H1 (cell line): ENCODE measurements around the gene ARMC5. TPM values are rescaled to one million over a fixed set of nuclear protein-coding genes. Genes with fewer than 3 reads are reported as not detected.

Experiments used
- CTCF ChIA-PET: fragments of 300-600 bp; sonication (Branson Sonifier 250); formaldehyde crosslinking; loops from one replicate; lab custom pipeline; 2021; ENCODE audit not compliant: partially characterized antibody; lab: Charles Lee
- POLR2A ChIA-PET: fragments of 300-600 bp; sonication (Branson Sonifier 250); formaldehyde crosslinking; loops from one replicate; lab custom pipeline; 2021; ENCODE audit warnings: inconsistent platforms; ENCODE audit not compliant: partially characterized antibody; lab: Charles Lee
- DNase-seq, 2 experiments: peaks; one replicate each; pipeline versions ENCODE4 v3.0.0 to v3.0.0-alpha.2; 2010 to 2022; ENCODE audit warnings: low spot score in 2 of 2, low read depth in 1 of 2, mixed read lengths in 1 of 2
- FAIRE-seq: peaks from 2 replicates; lab custom pipeline; 2011; peaks lifted over from hg19 to GRCh38; lab: Jason Lieb, UNC
- H2AFZ ChIP-seq: 2 replicates; pipeline ENCODE4 v1.8.1; 2012; ENCODE audit warnings: low read length, inconsistent platforms
- H2AK5ac ChIP-seq: 2 replicates; pipeline ENCODE4 v1.6.1; 2013; ENCODE audit warnings: low read depth, low read length
- H2BK120ac ChIP-seq: replicated peaks from 2 replicates; pipeline ENCODE3; 2013; ENCODE audit warnings: low read depth, low read length, inconsistent platforms
- H2BK12ac ChIP-seq: 2 replicates; pipeline ENCODE4 v1.6.1; 2013; ENCODE audit warnings: low read depth, low read length
- H2BK15ac ChIP-seq: 2 replicates; pipeline ENCODE4 v1.6.1; 2013; ENCODE audit warnings: low read length
- H2BK20ac ChIP-seq: 2 replicates; pipeline ENCODE4 v1.6.1; 2013; ENCODE audit warnings: low read length
- H2BK5ac ChIP-seq: 2 replicates; pipeline ENCODE4 v1.6.1; 2013; ENCODE audit warnings: low read depth, low read length
- H3K14ac ChIP-seq: 2 replicates; pipeline ENCODE4 v1.6.1; 2013; ENCODE audit warnings: inconsistent platforms; ENCODE audit not compliant: insufficient read length
- H3K18ac ChIP-seq: 2 replicates; pipeline ENCODE4 v1.6.1; 2013; ENCODE audit warnings: low read length; ENCODE audit errors: extremely low read depth
- H3K23ac ChIP-seq: 2 replicates; pipeline ENCODE4 v1.6.1; 2013; ENCODE audit warnings: inconsistent platforms; ENCODE audit not compliant: insufficient read length
- H3K23me2 ChIP-seq: 2 replicates; pipeline ENCODE4 v1.6.1; 2013; ENCODE audit warnings: low read depth, low read length
- H3K27ac ChIP-seq: 2 replicates; pipeline ENCODE4 v1.6.1; 2011; ENCODE audit warnings: low read depth, low read length, inconsistent platforms
- H3K27me3 ChIP-seq, 4 experiments: replicated peaks in 1 of 4; 1 replicate in 1 of 4; 2 replicates in 3 of 4; pipeline versions ENCODE4 v1.6.1 to v1.8.1; 2011 to 2013; ENCODE audit warnings: low read length in 3 of 4, mild to moderate bottlenecking in 3 of 4, inconsistent platforms in 2 of 4, mixed read lengths in 2 of 4, moderate library complexity in 1 of 4; ENCODE audit not compliant: control insufficient read depth in 3 of 4, insufficient read depth in 3 of 4; ENCODE audit errors: extremely low read depth in 1 of 4
- H3K36me3 ChIP-seq, 4 experiments: 2 replicates each; pipeline versions ENCODE4 v1.6.1 to v1.8.1; 2011 to 2013; ENCODE audit warnings: mild to moderate bottlenecking in 4 of 4, low read length in 3 of 4, moderate library complexity in 2 of 4, control low read depth in 1 of 4, inconsistent platforms in 1 of 4; ENCODE audit not compliant: insufficient read depth in 4 of 4, control insufficient read depth in 2 of 4
- H3K4ac ChIP-seq: replicated peaks from 2 replicates; pipeline ENCODE3; 2013; ENCODE audit warnings: low read length, low read depth, mixed read lengths, inconsistent platforms; ENCODE audit not compliant: insufficient read length
- H3K4me1 ChIP-seq, 4 experiments: replicated peaks in 1 of 4; 1 replicate in 1 of 4; 2 replicates in 3 of 4; pipeline versions ENCODE4 v1.6.1 to v1.8.1; 2011 to 2013; ENCODE audit warnings: low read length in 3 of 4, inconsistent platforms in 2 of 4, mixed read lengths in 1 of 4; ENCODE audit not compliant: insufficient read depth in 4 of 4, control insufficient read depth in 3 of 4
- H3K4me2 ChIP-seq, 2 experiments: 2 replicates each; pipeline versions ENCODE4 v1.6.1 to v1.8.1; 2011 to 2013; ENCODE audit warnings: low read depth in 2 of 2, low read length in 2 of 2, control low read depth in 1 of 2, inconsistent platforms in 1 of 2, mild to moderate bottlenecking in 1 of 2; ENCODE audit not compliant: insufficient read depth in 1 of 2
- H3K4me3 ChIP-seq, 4 experiments: fragments of 200-600, 300-600 bp in 1 of 4; sonication (generic), shearing (Covaris generic), sonication (Bioruptor Twin) in 1 of 4; 2 replicates each; pipeline versions ENCODE4 v1.5.1 to v1.8.1; 2011 to 2016; ENCODE audit warnings: low read length in 4 of 4, low read depth in 3 of 4, control low read depth in 2 of 4, inconsistent platforms in 2 of 4, mild to moderate bottlenecking in 2 of 4, mixed read lengths in 1 of 4, moderate library complexity in 1 of 4; ENCODE audit not compliant: insufficient read depth in 2 of 4; ENCODE audit errors: extremely low read depth in 1 of 4
- H3K56ac ChIP-seq: replicated peaks from 2 replicates; pipeline ENCODE3; 2013; ENCODE audit warnings: low read depth, mild to moderate bottlenecking, mixed read lengths, low read length, inconsistent platforms; ENCODE audit not compliant: insufficient read length
- H3K79me1 ChIP-seq: 2 replicates; pipeline ENCODE4 v1.6.1; 2013; ENCODE audit warnings: low read depth, low read length, control low read depth
- H3K79me2 ChIP-seq, 2 experiments: 2 replicates each; pipeline versions ENCODE4 v1.6.1 to v1.8.1; 2012 to 2013; ENCODE audit warnings: low read length in 2 of 2, mild to moderate bottlenecking in 2 of 2, inconsistent platforms in 1 of 2; ENCODE audit not compliant: insufficient read depth in 2 of 2, control insufficient read depth in 1 of 2
- H3K9ac ChIP-seq, 4 experiments: replicated peaks in 1 of 4; 1 replicate in 1 of 4; 2 replicates in 3 of 4; pipeline versions ENCODE4 v1.6.1 to v1.8.1; 2011 to 2013; ENCODE audit warnings: low read depth in 3 of 4, low read length in 3 of 4, control low read depth in 2 of 4, mild to moderate bottlenecking in 2 of 4, moderate library complexity in 2 of 4, inconsistent platforms in 1 of 4; ENCODE audit errors: extremely low read depth in 1 of 4
- H3K9me3 ChIP-seq, 2 experiments: 2 replicates each; pipeline versions ENCODE4 v1.6.1 to v1.8.1; 2012 to 2013; ENCODE audit warnings: mild to moderate bottlenecking in 2 of 2, moderate library complexity in 2 of 2, control low read depth in 1 of 2, inconsistent platforms in 1 of 2, low read depth in 1 of 2, low read length in 1 of 2, mixed read lengths in 1 of 2; ENCODE audit not compliant: insufficient read depth in 2 of 2
- H4K20me1 ChIP-seq, 2 experiments: replicated peaks in 1 of 2; 2 replicates each; pipeline versions ENCODE3 to v1.8.1; 2011 to 2013; ENCODE audit warnings: inconsistent platforms in 2 of 2, low read length in 2 of 2, mild to moderate bottlenecking in 1 of 2; ENCODE audit not compliant: insufficient read depth in 2 of 2, control insufficient read depth in 1 of 2
- H4K5ac ChIP-seq: 2 replicates; pipeline ENCODE4 v1.6.1; 2013; ENCODE audit warnings: low read length, low read depth, mixed read lengths, inconsistent platforms; ENCODE audit not compliant: insufficient read length
- H4K8ac ChIP-seq: 2 replicates; pipeline ENCODE4 v1.8.0; 2013; ENCODE audit warnings: mild to moderate bottlenecking, moderate library complexity, low read length, inconsistent platforms; ENCODE audit not compliant: insufficient read depth; ENCODE audit errors: extremely low read depth
- H4K91ac ChIP-seq: replicated peaks from 2 replicates; pipeline ENCODE3; 2013; ENCODE audit warnings: low read length, mixed read lengths, inconsistent platforms; ENCODE audit not compliant: insufficient read length
- MAFK ChIP-seq: IDR thresholded peaks from 2 replicates; pipeline ENCODE4 v1.6.1; 2012; ENCODE audit warnings: low read depth, mild to moderate bottlenecking, improper control_type of control experiment, low read length
- POLR2AphosphoS5 ChIP-seq: IDR thresholded peaks from 2 replicates; pipeline ENCODE4 v1.6.1; 2011; ENCODE audit warnings: low read depth, low read length
- WGBS, 2 experiments: shearing (Covaris generic) in 1 of 2; methylation state at CpG; one replicate each; pipeline versions ENCODE4 v1.1.6 to v1.1.7; 2013 to 2015; ENCODE audit warnings: low lambda C conversion rate in 2 of 2, mixed read lengths in 2 of 2, inconsistent platforms in 1 of 2, low coverage in 1 of 2, missing lambda C conversion rate in 1 of 2; ENCODE audit not compliant: insufficient replicate concordance in 2 of 2, insufficient coverage in 1 of 2, insufficient read length in 1 of 2; ENCODE audit errors: extremely low coverage in 1 of 2, missing lambda C conversion rate in 1 of 2; 5-methylcytosine and 5-hydroxymethylcytosine counted together
- polyA plus RNA-seq, 7 experiments: library from polyadenylated mRNA; depleted of rRNA in 3 of 7; stranded (reverse) in 5 of 7; unstranded in 2 of 7; fragments of >200 nt in 5 of 7; fragments of 200-250 nt in 2 of 7; gene quantifications; 1 replicate in 5 of 7; 2 replicates in 1 of 7; 4 replicates in 1 of 7; pipeline versions ENCODE4 v1.2.1 to v1.2.3, GENCODE V29; 2011 to 2013; ENCODE audit warnings: missing spikeins in 2 of 7, mixed read lengths in 2 of 7
- total RNA-seq: library from RNA; stranded (reverse); fragmentation: NEBNext Ultra II Directional; extraction: Animal tissue kit (Norgen Biotek cat#: 25700); gene quantifications from 2 replicates; pipeline ENCODE4 v1.2.1, GENCODE V29; 2021

ARMC5 gene
- total and polyA plus RNA-seq, 2 of the 8 experiments (the other 6 are each of a cell fraction or from before 2014, with no cell fraction given) = 7.8 to 8.7 TPM

- Histone ChIP-seq H3K18ac (peak overlapping the region; percentile 48; the same call in 1 of the 2 replicates), H2BK20ac (0 out of 2 replicates have a peak overlapping the region, but pooled peaks have one; percentile 21), H3K4me2 (peak overlapping the region; percentile 9 to 27; a peak in 1 of 4 replicates), H4K5ac (no peak overlapping the region), H3K4me3 (no peak overlapping the region), H2BK5ac (peak overlapping the region; percentile 79), H3K56ac (no peak overlapping the region), H3K79me1 (peaks cover 8% of the 10 kb centered on the region), H4K8ac (no peak overlapping the region), H3K27me3 (no peaks in the 10 kb centered on the region), H3K36me3 (no peaks in the 10 kb centered on the region), H2BK12ac (peak overlapping the region; percentile 56; the same call in 1 of the 2 replicates), H3K23ac (no peak overlapping the region), H3K14ac (no peak overlapping the region), H3K4me1 (peaks cover 8 to 31% (median 16%) of the 10 kb centered on the region in 4 experiments), H3K27ac (no peak overlapping the region), H3K4ac (no peak overlapping the region), H3K23me2 (peaks cover 6% of the 10 kb centered on the region; the same call in 1 of the 2 replicates), H2BK120ac (no peak overlapping the region), H4K20me1 (peaks cover 14 to 30% of the 10 kb centered on the region in 2 experiments), H3K9me3 (no peaks in the 10 kb centered on the region), H2AK5ac (no peak overlapping the region), H2AFZ (no peak overlapping the region), H2BK15ac (0 out of 2 replicates have a peak overlapping the region, but pooled peaks have one; percentile 90), H3K79me2 (peaks cover 0 to 28% of the 10 kb centered on the region in 2 experiments; a peak in 2 of 4 replicates), H3K9ac (no peak overlapping the region), H4K91ac (no peak overlapping the region)
- FAIRE-seq = no peak
- WGBS, 2 experiments = 68% methylated on average over 19 of the region's 20 CpGs; no CpG with 5 or more reads in 1 of the 2 experiments
- ChIA-PET CTCF (interaction anchor here (0.6 to 2.8 kb wide), 6 partner anchors 7 to 500 kb away, joined by 3 to 32 read pairs (median 3); partner anchors contain the start of gene ZNF843), POLR2A (interaction anchor here (0.6 to 1.3 kb wide), 4 partner anchors 186 to 1650 kb away, joined by 3 read pairs; partner anchors contain the start of gene ZNF267)
- DNase-seq = no peak
- TF ChIP-seq MAFK = peak; percentile 70
- TF ChIP-seq POLR2AphosphoS5 = no peak
Measured at GRCh38 chr16:31453255-31454204, 5.8 kb upstream of the ARMC5 start.
